ENCODE measurements around the gene CASP8. TPM values are rescaled to one million over a fixed set of nuclear protein-coding genes. Genes with fewer than 3 reads are reported as not detected.

The CASP8 gene
- total RNA-seq, 1 donor from 2014 or later, result 84.4 TPM

- ATAC-seq (ENCODE audit: low read depth) (no peak), DNase-seq (no peak)
- ChIA-PET CTCF (no interaction called here), POLR2A (no interaction called here)
- no peak overlapping the region for H3K4me3 Mint-ChIP-seq
- no peaks in the 10 kb centered on the region for H3K4me1 Mint-ChIP-seq
- peaks cover 8% of the 10 kb centered on the region for H3K9me3 Mint-ChIP-seq
- no peak for TF ChIP-seq CTCF (IDR thresholded peaks at IDR 0.05)
- intact Hi-C loops (cut with micrococcal nuclease), result no loop called here
- H3K27ac Mint-ChIP-seq, result no peak overlapping the region
- no peaks in the 10 kb centered on the region for H3K27me3 Mint-ChIP-seq
- peaks cover 43% of the 10 kb centered on the region for H3K36me3 Mint-ChIP-seq (ENCODE audit: low read depth)
These were observed 47.5 kb downstream of the CASP8 start for GRCh38 chr2:201307876-201308275.

GRCh38 chr2:201308914-201309313 is 48.6 kb downstream of the CASP8 start:
- H3K27ac Mint-ChIP-seq, result no peak overlapping the region
- H3K4me3 Mint-ChIP-seq, result no peak overlapping the region
- no peak for TF ChIP-seq CTCF (IDR thresholded peaks at IDR 0.05)
- H3K36me3 Mint-ChIP-seq (ENCODE audit: low read depth), result peaks cover 49% of the 10 kb centered on the region
- H3K27me3 Mint-ChIP-seq, result no peaks in the 10 kb centered on the region
- ChIA-PET CTCF (no interaction called here), POLR2A (no interaction called here)
- H3K4me1 Mint-ChIP-seq, result no peaks in the 10 kb centered on the region
- intact Hi-C loops (cut with micrococcal nuclease), result no loop called here
- ATAC-seq (ENCODE audit: low read depth), result no peak
- H3K9me3 Mint-ChIP-seq, result peaks cover 6% of the 10 kb centered on the region
- no peak for DNase-seq

- POLR2A ChIA-PET, result no interaction called here
These were observed 53.0 kb downstream of the CASP8 start for GRCh38 chr2:201313362-201313761.

GRCh38 chr2:201319511-201319910 is 59.2 kb downstream of the CASP8 start:
- Mint-ChIP-seq H3K36me3 (ENCODE audit: low read depth) (peaks cover 53% of the 10 kb centered on the region), H3K27ac (no peak overlapping the region), H3K4me3 (no peak overlapping the region), H3K4me1 (no peaks in the 10 kb centered on the region), H3K27me3 (no peaks in the 10 kb centered on the region), H3K9me3 (peaks cover 41% of the 10 kb centered on the region)
- no peak for TF ChIP-seq CTCF (IDR thresholded peaks at IDR 0.05)
- POLR2A ChIA-PET, result no interaction called here
- no peak for ATAC-seq (ENCODE audit: low read depth)
- no peak for DNase-seq
- intact Hi-C loops (cut with micrococcal nuclease), result no loop called here
- CTCF ChIA-PET, result no interaction called here

More at GRCh38 chr2:201313362-201313761, 53.0 kb downstream of the CASP8 start:
- H3K27me3 Mint-ChIP-seq, result no peaks in the 10 kb centered on the region
- DNase-seq (no peak), ATAC-seq (ENCODE audit: low read depth) (no peak)
- CTCF ChIA-PET, result no interaction called here
- no peak overlapping the region for H3K27ac Mint-ChIP-seq
- no peak for TF ChIP-seq CTCF (IDR thresholded peaks at IDR 0.05)
- H3K4me3 Mint-ChIP-seq, result no peak overlapping the region
- peaks cover 53% of the 10 kb centered on the region for H3K36me3 Mint-ChIP-seq (ENCODE audit: low read depth)
- H3K9me3 Mint-ChIP-seq, result peaks cover 20% of the 10 kb centered on the region
- intact Hi-C loops (cut with micrococcal nuclease), result no loop called here
- H3K4me1 Mint-ChIP-seq, result no peaks in the 10 kb centered on the region

GRCh38 chr2:201320257-201320656 is 59.9 kb downstream of the CASP8 start:
- intact Hi-C loops (cut with micrococcal nuclease), result no loop called here
- ATAC-seq (ENCODE audit: low read depth), result no peak
- Mint-ChIP-seq H3K9me3 (peaks cover 41% of the 10 kb centered on the region), H3K4me3 (no peak overlapping the region), H3K36me3 (ENCODE audit: low read depth) (peaks cover 52% of the 10 kb centered on the region), H3K27ac (no peak overlapping the region), H3K4me1 (no peaks in the 10 kb centered on the region), H3K27me3 (no peaks in the 10 kb centered on the region)
- ChIA-PET CTCF (no interaction called here), POLR2A (no interaction called here)
- no peak for DNase-seq
- TF ChIP-seq CTCF (IDR thresholded peaks at IDR 0.05), result no peak
